Caco-2 (cell line): ENCODE data around the gene FOXG1. TPM values are rescaled to one million over a fixed set of nuclear protein-coding genes. Genes with fewer than 3 reads are reported as not detected.
A peak's percentile ranks its signal among the peaks of the same experiment; 100 is the strongest.

ENCODE experiments used
- BruUV-seq: library from RNA; stranded (reverse); fragments of 400-500 nt; replicated peaks from 2 replicates; lab custom pipeline; 2021; lab: Mats Ljungman, UMichigan
- CTCF ChIA-PET: fragments of 300-600 bp; sonication (Branson Sonifier 250); formaldehyde crosslinking; loops from one replicate; lab custom pipeline; 2022; ENCODE audit warnings: antibody characterized with exemption; lab: Charles Lee
- POLR2A ChIA-PET: fragments of 300-600 bp; sonication (Branson Sonifier 250); formaldehyde crosslinking; loops from one replicate; lab custom pipeline; 2022; ENCODE audit warnings: antibody characterized with exemption; lab: Charles Lee
- DNase-seq, 2 experiments: peaks; one replicate each; pipeline versions ENCODE4 v3.0.0 to v3.0.0-alpha.2; 2020 to 2022
- H3K27me3 ChIP-seq: replicated peaks from 2 replicates; pipeline ENCODE4 v1.6.0; 2011; ENCODE audit warnings: low read length; ENCODE audit not compliant: control insufficient read depth, insufficient read depth
- H3K36me3 ChIP-seq: 2 replicates; pipeline ENCODE4 v1.5.1; 2011; ENCODE audit warnings: low read length; ENCODE audit not compliant: control insufficient read depth, insufficient read depth
- H3K4me1 ChIP-seq: fragments of 250-450 bp; sonication (Bioruptor Pico); 2 replicates; pipeline ENCODE4 v1.5.1; 2020; ENCODE audit warnings: mild to moderate bottlenecking
- H3K4me3 ChIP-seq: 2 replicates; pipeline ENCODE4 v1.5.1; 2011; ENCODE audit warnings: low read depth, mild to moderate bottlenecking, control low read depth, low read length
- H3K9me3 ChIP-seq: fragments of 250-450 bp; sonication (Bioruptor Pico); 2 replicates; pipeline ENCODE4 v1.5.1; 2020; ENCODE audit warnings: mild to moderate bottlenecking, moderate library complexity
- H3K27ac Mint-ChIP-seq: one replicate; pipeline ENCODE4 v1.8.0; 2022; ENCODE audit warnings: mixed read lengths; ENCODE audit not compliant: unreplicated experiment
- H3K27me3 Mint-ChIP-seq: one replicate; pipeline ENCODE4 v1.8.0; 2022; ENCODE audit warnings: mixed read lengths; ENCODE audit not compliant: insufficient read depth, unreplicated experiment
- H3K36me3 Mint-ChIP-seq: one replicate; pipeline ENCODE4 v1.8.0; 2022; ENCODE audit warnings: mild to moderate bottlenecking, mixed read lengths; ENCODE audit not compliant: insufficient read depth, unreplicated experiment
- H3K4me1 Mint-ChIP-seq: one replicate; pipeline ENCODE4 v1.8.0; 2022; ENCODE audit warnings: low read depth, mixed read lengths; ENCODE audit not compliant: unreplicated experiment
- H3K4me3 Mint-ChIP-seq: one replicate; pipeline ENCODE4 v1.8.0; 2022; ENCODE audit warnings: mild to moderate bottlenecking, moderate library complexity, mixed read lengths; ENCODE audit not compliant: unreplicated experiment
- H3K9me3 Mint-ChIP-seq: one replicate; pipeline ENCODE4 v1.8.0; 2022; ENCODE audit warnings: mixed read lengths; ENCODE audit not compliant: unreplicated experiment
- CTCF ChIP-seq, 2 experiments: fragments of 200-600 bp in 1 of 2; IDR thresholded peaks; 1 replicate in 1 of 2; 2 replicates in 1 of 2; pipeline versions ENCODE4 v1.5.1 to v1.8.0; 2011 to 2022; ENCODE audit warnings: antibody characterized with exemption in 1 of 2, control low read depth in 1 of 2, inconsistent platforms in 1 of 2, low read depth in 1 of 2, low read length in 1 of 2, mild to moderate bottlenecking in 1 of 2, moderate library complexity in 1 of 2; ENCODE audit not compliant: insufficient read depth in 1 of 2, severe bottlenecking in 1 of 2, unreplicated experiment in 1 of 2
- intact Hi-C: fragments of 100-400 bp; cut with micrococcal nuclease; formaldehyde crosslinking; loops from one replicate; pipeline ENCODE4 v1.10.0; 2022; ENCODE audit not compliant: unreplicated experiment
- total RNA-seq: library from RNA; stranded (reverse); gene quantifications from 2 replicates; pipeline ENCODE4 v1.2.3, GENCODE V29; 2022

The FOXG1 gene
- total RNA-seq, 1 experiment from 2014 or later, result not detected

GRCh38 chr14:28756884-28757570 lies 9.6 kb upstream of the FOXG1 start:
- no peaks in the 10 kb centered on the region for H3K4me1 Mint-ChIP-seq
- H3K27ac Mint-ChIP-seq, result no peak overlapping the region
- no peaks in the 10 kb centered on the region for H3K9me3 Mint-ChIP-seq
- Histone ChIP-seq H3K9me3 (no peaks in the 10 kb centered on the region), H3K36me3 (no peaks in the 10 kb centered on the region), H3K4me3 (no peak overlapping the region), H3K4me1 (no peaks in the 10 kb centered on the region), H3K27me3 (no peaks in the 10 kb centered on the region)
- TF ChIP-seq CTCF (IDR thresholded peaks at IDR 0.05; ENCODE audit: insufficient read depth in 1 of 2, low read depth in 1 of 2, low read length in 1 of 2, severe bottlenecking in 1 of 2, unreplicated experiment in 1 of 2), result peak; percentile 47 to 59
- POLR2A ChIA-PET, result no interaction called here
- H3K27me3 Mint-ChIP-seq, result peaks cover 22% of the 10 kb centered on the region
- no TSS peak for BruUV-seq
- intact Hi-C loops, result loop anchor here (10.0 kb wide), 1 partner anchor 258 kb away; no protein-coding TSS in a partner anchor
- H3K4me3 Mint-ChIP-seq, result no peak overlapping the region
- no peaks in the 10 kb centered on the region for H3K36me3 Mint-ChIP-seq
- CTCF ChIA-PET, result no interaction called here
- peak in 1 of 2 experiments; percentile 18 for DNase-seq

- no peak overlapping the region for H3K27ac Mint-ChIP-seq
- intact Hi-C loops, result loop anchor here (10.0 kb wide), 1 partner anchor 257 kb away; no protein-coding TSS in a partner anchor
- POLR2A ChIA-PET, result no interaction called here
These were observed 8.8 kb upstream of the FOXG1 start for GRCh38 chr14:28757786-28758185.

More at GRCh38 chr14:28757786-28758185, 8.8 kb upstream of the FOXG1 start:
- H3K4me3 ChIP-seq, result no peak overlapping the region
- Mint-ChIP-seq H3K36me3 (no peaks in the 10 kb centered on the region), H3K9me3 (no peaks in the 10 kb centered on the region), H3K4me3 (no peak overlapping the region), H3K4me1 (no peaks in the 10 kb centered on the region), H3K27me3 (peaks cover 22% of the 10 kb centered on the region)
- no peaks in the 10 kb centered on the region for H3K27me3 ChIP-seq
- no peak for TF ChIP-seq CTCF (IDR thresholded peaks at IDR 0.05; ENCODE audit: insufficient read depth in 1 of 2, low read depth in 1 of 2, low read length in 1 of 2, severe bottlenecking in 1 of 2, unreplicated experiment in 1 of 2)
- no peak for DNase-seq
- no peaks in the 10 kb centered on the region for H3K4me1 ChIP-seq
- no TSS peak for BruUV-seq
- CTCF ChIA-PET, result no interaction called here
- H3K9me3 ChIP-seq, result no peaks in the 10 kb centered on the region
- H3K36me3 ChIP-seq, result no peaks in the 10 kb centered on the region
